IMR-90 (cell line): ENCODE results near the gene KCNK6. TPM values are rescaled to one million over a fixed set of nuclear protein-coding genes. Genes with fewer than 3 reads are reported as not detected.

Source experiments
- ATAC-seq: fragments of 200-7000 bp; cut with Tn5 transposase; 2 replicates; pipeline ENCODE4 v1.9.1; 2020; ENCODE audit warnings: low read depth, mild to moderate bottlenecking, moderate library complexity
- BruUV-seq: library from RNA; stranded (reverse); fragments of 400-500 nt; replicated peaks from 2 replicates; lab custom pipeline; 2021; lab: Mats Ljungman, UMichigan
- CTCF ChIA-PET: fragments of 300-600 bp; formaldehyde crosslinking; extraction: SDS; loops from one replicate; lab custom pipeline; 2021; ENCODE audit warnings: antibody characterized with exemption; lab: Yijun Ruan, JAX
- POLR2A ChIA-PET: fragments of 300-600 bp; sonication (Branson Sonifier 250); formaldehyde crosslinking; loops from one replicate; lab custom pipeline; 2022; ENCODE audit warnings: antibody characterized with exemption; ENCODE audit not compliant: unreplicated experiment; lab: Charles Lee
- DNase-seq: peaks from one replicate; pipeline ENCODE4 v3.0.0; 2013
- H2AFZ ChIP-seq: replicated peaks from 2 replicates; pipeline ENCODE3; 2013; ENCODE audit warnings: low read length, mild to moderate bottlenecking; ENCODE audit not compliant: poor library complexity
- H2AK5ac ChIP-seq: 2 replicates; pipeline ENCODE4 v1.6.1; 2013; ENCODE audit warnings: low read depth, low read length, inconsistent platforms
- H2AK9ac ChIP-seq: replicated peaks from 2 replicates; pipeline ENCODE3; 2013; ENCODE audit warnings: mild to moderate bottlenecking, low read depth, low read length, moderate library complexity; ENCODE audit not compliant: poor library complexity
- H2BK120ac ChIP-seq: 2 replicates; pipeline ENCODE4 v1.6.1; 2013; ENCODE audit warnings: low read depth, low read length, inconsistent platforms
- H2BK15ac ChIP-seq: 3 replicates; pipeline ENCODE4 v1.6.1; 2013; ENCODE audit warnings: low read depth, low read length, inconsistent platforms
- H2BK20ac ChIP-seq: 2 replicates; pipeline ENCODE4 v1.6.1; 2013; ENCODE audit warnings: low read depth, mild to moderate bottlenecking, inconsistent platforms, low read length, moderate library complexity
- H2BK5ac ChIP-seq: 2 replicates; pipeline ENCODE4 v1.6.1; 2013; ENCODE audit warnings: mild to moderate bottlenecking, low read depth, low read length, inconsistent platforms; ENCODE audit not compliant: poor library complexity, severe bottlenecking
- H3K14ac ChIP-seq: replicated peaks from 2 replicates; pipeline ENCODE4 v1.6.1; 2013; ENCODE audit warnings: low read depth, low read length, inconsistent platforms
- H3K18ac ChIP-seq: 2 replicates; pipeline ENCODE4 v1.6.1; 2013; ENCODE audit warnings: low read depth, low read length, control low read depth
- H3K23ac ChIP-seq: 2 replicates; pipeline ENCODE4 v1.6.1; 2013; ENCODE audit warnings: low read depth, low read length, inconsistent platforms
- H3K27ac ChIP-seq: 2 replicates; pipeline ENCODE4 v1.5.1; 2013; ENCODE audit warnings: mild to moderate bottlenecking, control low read depth, low read length; ENCODE audit not compliant: insufficient read depth
- H3K27me3 ChIP-seq: 2 replicates; pipeline ENCODE4 v1.6.1; 2013; ENCODE audit warnings: low read length; ENCODE audit not compliant: control insufficient read depth, insufficient read depth
- H3K36me3 ChIP-seq: 2 replicates; pipeline ENCODE4 v1.6.1; 2013; ENCODE audit warnings: low read length, mixed read lengths; ENCODE audit not compliant: control insufficient read depth, insufficient read depth
- H3K4ac ChIP-seq: 2 replicates; pipeline ENCODE4 v1.6.1; 2013; ENCODE audit warnings: low read depth, low read length, inconsistent platforms
- H3K4me1 ChIP-seq: 2 replicates; pipeline ENCODE4 v1.6.1; 2013; ENCODE audit warnings: low read length, mixed read lengths; ENCODE audit not compliant: control insufficient read depth, insufficient read depth
- H3K4me2 ChIP-seq: 2 replicates; pipeline ENCODE4 v1.6.1; 2013; ENCODE audit warnings: low read depth, mild to moderate bottlenecking, control low read depth, low read length, moderate library complexity
- H3K4me3 ChIP-seq: 2 replicates; pipeline ENCODE4 v1.5.1; 2013; ENCODE audit warnings: low read depth, mild to moderate bottlenecking, control low read depth, low read length, moderate library complexity; ENCODE audit not compliant: insufficient read depth
- H3K56ac ChIP-seq: 2 replicates; pipeline ENCODE4 v1.6.1; 2013; ENCODE audit warnings: low read length, inconsistent platforms; ENCODE audit not compliant: insufficient read depth; ENCODE audit errors: extremely low read depth
- H3K79me1 ChIP-seq, 2 experiments: 2 replicates each; pipeline ENCODE4 v1.6.1; 2013; ENCODE audit warnings: low read length in 2 of 2, inconsistent platforms in 1 of 2, low read depth in 1 of 2
- H3K9ac ChIP-seq: 2 replicates; pipeline ENCODE4 v1.6.1; 2013; ENCODE audit warnings: low read depth, low read length, control low read depth
- H3K9me1 ChIP-seq: 2 replicates; pipeline ENCODE4 v1.6.1; 2013; ENCODE audit warnings: low read length, inconsistent platforms; ENCODE audit not compliant: insufficient read depth
- H3K9me3 ChIP-seq: 2 replicates; pipeline ENCODE4 v1.6.1; 2013; ENCODE audit warnings: low read length; ENCODE audit not compliant: control insufficient read depth, insufficient read depth
- H4K20me1 ChIP-seq: 2 replicates; pipeline ENCODE4 v1.6.1; 2013; ENCODE audit warnings: low read length, inconsistent platforms; ENCODE audit not compliant: insufficient read depth
- H4K5ac ChIP-seq: 2 replicates; pipeline ENCODE4 v1.6.1; 2013; ENCODE audit warnings: mild to moderate bottlenecking, low read depth, low read length, control low read depth
- H4K8ac ChIP-seq, 2 experiments: 2 replicates each; pipeline ENCODE4 v1.6.1; 2013; ENCODE audit warnings: low read depth in 2 of 2, low read length in 2 of 2, control low read depth in 1 of 2, inconsistent platforms in 1 of 2
- H4K91ac ChIP-seq: 2 replicates; pipeline ENCODE4 v1.6.1; 2013; ENCODE audit warnings: low read depth, low read length, inconsistent platforms; ENCODE audit not compliant: insufficient read depth
- BHLHE40 ChIP-seq: fragments of 150-350 bp; IDR thresholded peaks from 2 replicates; pipeline ENCODE4 v1.6.1; 2016; ENCODE audit warnings: mild to moderate bottlenecking, low read depth, low read length
- CEBPB ChIP-seq: IDR thresholded peaks from 2 replicates; pipeline ENCODE4 v1.6.1; 2012; ENCODE audit warnings: low read depth, low read length, improper control_type of control experiment
- CHD1 ChIP-seq: IDR thresholded peaks from 2 replicates; pipeline ENCODE4 v1.6.1; 2012; ENCODE audit warnings: low read depth, low read length, improper control_type of control experiment
- CTCF ChIP-seq: conservative IDR thresholded peaks from 2 replicates; pipeline ENCODE4 v1.5.1; 2012; ENCODE audit warnings: mild to moderate bottlenecking, low read depth, low read length, improper control_type of control experiment
- ELK1 ChIP-seq: fragments of 150-350 bp; IDR thresholded peaks from 2 replicates; pipeline ENCODE4 v1.6.1; 2016; ENCODE audit warnings: low read depth, mild to moderate bottlenecking, low read length, moderate library complexity, borderline replicate concordance
- FOS ChIP-seq: fragments of 150-350 bp; IDR thresholded peaks from 2 replicates; pipeline ENCODE4 v1.6.1; 2016; ENCODE audit warnings: low read depth, low read length
- MAFK ChIP-seq: IDR thresholded peaks from 2 replicates; pipeline ENCODE4 v1.6.1; 2012; ENCODE audit warnings: low read depth, low read length, improper control_type of control experiment
- MAZ ChIP-seq: IDR thresholded peaks from 2 replicates; pipeline ENCODE4 v1.6.1; 2012; ENCODE audit warnings: low read depth, mild to moderate bottlenecking, low read length, improper control_type of control experiment, moderate library complexity, borderline replicate concordance
- MXI1 ChIP-seq: IDR thresholded peaks from 2 replicates; pipeline ENCODE4 v1.6.1; 2012; ENCODE audit warnings: low read depth, mild to moderate bottlenecking, low read length, moderate library complexity, borderline replicate concordance
- NFE2L2 ChIP-seq: fragments of 150-350 bp; IDR thresholded peaks from 2 replicates; pipeline ENCODE4 v1.6.1; 2016; ENCODE audit warnings: low read depth, mild to moderate bottlenecking, low read length
- POLR2A ChIP-seq: IDR thresholded peaks from 2 replicates; pipeline ENCODE4 v1.6.1; 2012; ENCODE audit warnings: mild to moderate bottlenecking, low read depth, low read length
- RAD21 ChIP-seq: IDR thresholded peaks from 2 replicates; pipeline ENCODE4 v1.6.1; 2012; ENCODE audit warnings: low read length, improper control_type of control experiment
- RCOR1 ChIP-seq: IDR thresholded peaks from 2 replicates; pipeline ENCODE4 v1.6.1; 2012; ENCODE audit warnings: mild to moderate bottlenecking, low read length, improper control_type of control experiment; ENCODE audit not compliant: insufficient replicate concordance
- RFX5 ChIP-seq: IDR thresholded peaks from 2 replicates; pipeline ENCODE4 v1.8.0; 2012; ENCODE audit warnings: low read depth, mild to moderate bottlenecking, low read length, moderate library complexity
- SMC3 ChIP-seq: fragments of 150-350 bp; IDR thresholded peaks from 2 replicates; pipeline ENCODE4 v1.6.1; 2016; ENCODE audit warnings: low read depth, mild to moderate bottlenecking, antibody characterized with exemption, low read length, moderate library complexity
- USF2 ChIP-seq: fragments of 150-350 bp; IDR thresholded peaks from 2 replicates; pipeline ENCODE4 v1.6.1; 2017; ENCODE audit warnings: mild to moderate bottlenecking, antibody characterized with exemption, low read length, low read depth
- WGBS, 2 experiments: methylation state at CpG; one replicate each; pipeline versions ENCODE4 v1.1.5 to v1.1.7; 2013; ENCODE audit warnings: missing lambda C conversion rate in 2 of 2; ENCODE audit not compliant: insufficient read length in 1 of 2; ENCODE audit errors: extremely low coverage in 2 of 2; 5-methylcytosine and 5-hydroxymethylcytosine counted together
- dilution Hi-C: fragments of 300-500 bp; cut with HindIII; formaldehyde crosslinking; loops from one replicate; pipeline ENCODE4 v1.14.3; 2018; ENCODE audit warnings: low sequenced_read_pairs; ENCODE audit not compliant: unreplicated experiment
- in situ Hi-C: fragments of 300-500 bp; cut with MboI; formaldehyde crosslinking; loops from 3 replicates; pipeline ENCODE4 v1.14.3; 2019; ENCODE audit warnings: low sequenced_read_pairs, inconsistent platforms, mixed read lengths
- intact Hi-C: fragments of 100-400 bp; cut with micrococcal nuclease; formaldehyde crosslinking; loops from 2 replicates; pipeline ENCODE4 v1.10.0; 2022
- polyA plus RNA-seq, 3 experiments: library from polyadenylated mRNA; depleted of rRNA; stranded (reverse); fragments of >200 nt; gene quantifications; 2 replicates each; pipeline ENCODE4 v1.2.3, GENCODE V29; 2012; ENCODE audit warnings: low replicate concordance in 1 of 3
- total RNA-seq: library from RNA; depleted of rRNA; stranded (reverse); fragments of >200 nt; gene quantifications from 2 replicates; pipeline ENCODE4 v1.2.3, GENCODE V29; 2012

The KCNK6 gene
- total and polyA plus RNA-seq, 2 of the 4 experiments (the other 2 are of a cell fraction) = 2.7 to 4.5 TPM

- Histone ChIP-seq H2AK5ac (no peak overlapping the region), H3K9me3 (no peaks in the 10 kb centered on the region), H2BK5ac (no peak overlapping the region), H2AFZ (no peak overlapping the region), H3K9me1 (peaks cover 5% of the 10 kb centered on the region; the same call in 1 of the 2 replicates), H4K91ac (no peak overlapping the region), H3K79me1 (no peaks in the 10 kb centered on the region; a peak in 1 of 4 replicates), H2BK20ac (no peak overlapping the region), H3K27ac (no peak overlapping the region), H3K4ac (no peak overlapping the region), H3K18ac (no peak overlapping the region), H3K23ac (no peak overlapping the region), H4K5ac (no peak overlapping the region), H3K36me3 (no peaks in the 10 kb centered on the region), H2AK9ac (no peak overlapping the region), H3K4me3 (no peak overlapping the region), H4K8ac (no peak overlapping the region), H3K9ac (no peak overlapping the region), H3K14ac (no peak overlapping the region), H4K20me1 (no peaks in the 10 kb centered on the region), H3K4me1 (no peaks in the 10 kb centered on the region), H3K4me2 (no peak overlapping the region), H3K27me3 (no peaks in the 10 kb centered on the region), H2BK15ac (no peak overlapping the region), H2BK120ac (no peak overlapping the region), H3K56ac (no peak overlapping the region)
- in situ Hi-C loops = no loop called here
- dilution Hi-C loops = no loop called here
- no peak for TF ChIP-seq MXI1
- TF ChIP-seq ELK1 = no peak
- TF ChIP-seq SMC3 = no peak
- TF ChIP-seq USF2 = no peak
- TF ChIP-seq RFX5 = no peak
- TF ChIP-seq BHLHE40 = no peak
- TF ChIP-seq CEBPB = no peak
- no peak for TF ChIP-seq POLR2A
- TF ChIP-seq RAD21 = no peak
- TF ChIP-seq MAFK = no peak
- no peak for TF ChIP-seq RCOR1
- TF ChIP-seq NFE2L2 = no peak
- no peak for TF ChIP-seq FOS
- TF ChIP-seq CHD1 = no peak
- TF ChIP-seq CTCF = no peak
- no peak for TF ChIP-seq MAZ
- BruUV-seq = no TSS peak
- 91% methylated on average over 2 of the region's 2 CpGs; no CpG with 5 or more reads in 1 of the 2 experiments for WGBS, 2 experiments
- DNase-seq (no peak), ATAC-seq (no peak)
- ChIA-PET POLR2A (no interaction called here), CTCF (no interaction called here)
- intact Hi-C loops = no loop called here
Measured at GRCh38 chr19:38340927-38341326, 21.3 kb downstream of the KCNK6 start.
